Measurements from ENCODE around the gene RPL31.

Gene RPL31

DNA sequence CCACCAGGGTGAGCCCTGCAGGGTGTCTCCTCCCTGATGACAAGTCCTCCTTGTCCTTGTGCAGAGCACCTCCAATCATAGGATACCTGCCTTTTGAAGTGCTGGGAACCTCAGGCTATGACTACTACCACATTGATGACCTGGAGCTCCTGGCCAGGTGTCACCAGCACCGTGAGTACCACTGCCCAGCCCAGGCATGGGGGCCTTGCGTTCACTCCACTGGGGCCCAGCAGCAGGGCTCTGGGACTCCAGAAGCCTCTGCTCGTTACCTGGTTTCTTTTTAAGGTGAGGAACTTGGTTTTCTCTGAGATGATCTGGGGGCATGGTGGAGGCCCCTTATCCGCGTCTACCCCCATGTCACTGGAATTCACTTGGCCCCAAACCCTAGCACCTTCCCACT is 36.5 kb upstream of the RPL31 start:
- H3K4me3 ChIP-seq (ENCODE audit: control insufficient read depth in 1 of 7, extremely low read depth in 1 of 7, insufficient read depth in 4 of 7, low read depth in 2 of 7, low read length in 6 of 7), result no peak overlapping the region
- H3K4me1 ChIP-seq (ENCODE audit: control extremely low read depth in 1 of 4, control insufficient read depth in 4 of 4, insufficient read depth in 4 of 4, low read length in 3 of 4), result no peaks in the 10 kb centered on the region
- H3K27me3 ChIP-seq (replicated peaks in 2 of 5; ENCODE audit: control insufficient read depth in 4 of 5, insufficient read depth in 5 of 5, low read length in 4 of 5), result peaks cover 0 to 6% (median 0%) of the 10 kb centered on the region in 5 experiments
- CTCF ChIA-PET, result no interaction called here
- H3K9me3 ChIP-seq (ENCODE audit: control extremely low read depth in 1 of 5, control insufficient read depth in 4 of 5, insufficient read depth in 2 of 5, low read depth in 1 of 5, low read length in 4 of 5), result no peaks in the 10 kb centered on the region
- no peaks in the 10 kb centered on the region for H3K36me3 ChIP-seq (ENCODE audit: control insufficient read depth in 4 of 4, insufficient read depth in 4 of 4, low read length in 3 of 4)
- WGBS (ENCODE audit: insufficient coverage), result 100% methylated on average over 2 of the region's 5 CpGs
- POLR2A ChIA-PET, result no interaction called here
- H3K27ac ChIP-seq (ENCODE audit: insufficient read depth in 1 of 2, low read depth in 1 of 2, low read length in 2 of 2, poor library complexity in 1 of 2, severe bottlenecking in 2 of 2), result no peak overlapping the region
- no peak for DNase-seq

DNA sequence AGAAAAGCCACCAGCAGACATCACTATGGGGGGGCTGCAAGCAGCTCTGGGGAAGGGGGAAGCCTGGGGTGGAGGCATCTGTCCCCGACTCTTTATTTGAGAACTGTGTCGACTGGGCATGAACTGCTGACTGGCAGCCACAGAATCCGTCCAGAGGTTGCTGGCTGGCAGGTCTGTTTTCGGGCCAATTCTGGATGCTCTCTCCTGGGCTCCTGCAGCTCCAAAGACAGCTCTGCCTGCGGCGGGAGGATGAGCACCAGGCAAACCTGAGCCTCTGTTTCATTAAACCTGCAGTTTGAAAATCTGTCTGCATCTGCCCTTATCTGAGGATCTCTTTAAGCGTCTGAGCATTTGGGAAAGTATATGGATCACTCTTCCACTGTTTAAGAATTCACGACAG is 34.4 kb upstream of the RPL31 start:
- 96% methylated on average over 8 of the region's 8 CpGs for WGBS (ENCODE audit: insufficient coverage)

DNA sequence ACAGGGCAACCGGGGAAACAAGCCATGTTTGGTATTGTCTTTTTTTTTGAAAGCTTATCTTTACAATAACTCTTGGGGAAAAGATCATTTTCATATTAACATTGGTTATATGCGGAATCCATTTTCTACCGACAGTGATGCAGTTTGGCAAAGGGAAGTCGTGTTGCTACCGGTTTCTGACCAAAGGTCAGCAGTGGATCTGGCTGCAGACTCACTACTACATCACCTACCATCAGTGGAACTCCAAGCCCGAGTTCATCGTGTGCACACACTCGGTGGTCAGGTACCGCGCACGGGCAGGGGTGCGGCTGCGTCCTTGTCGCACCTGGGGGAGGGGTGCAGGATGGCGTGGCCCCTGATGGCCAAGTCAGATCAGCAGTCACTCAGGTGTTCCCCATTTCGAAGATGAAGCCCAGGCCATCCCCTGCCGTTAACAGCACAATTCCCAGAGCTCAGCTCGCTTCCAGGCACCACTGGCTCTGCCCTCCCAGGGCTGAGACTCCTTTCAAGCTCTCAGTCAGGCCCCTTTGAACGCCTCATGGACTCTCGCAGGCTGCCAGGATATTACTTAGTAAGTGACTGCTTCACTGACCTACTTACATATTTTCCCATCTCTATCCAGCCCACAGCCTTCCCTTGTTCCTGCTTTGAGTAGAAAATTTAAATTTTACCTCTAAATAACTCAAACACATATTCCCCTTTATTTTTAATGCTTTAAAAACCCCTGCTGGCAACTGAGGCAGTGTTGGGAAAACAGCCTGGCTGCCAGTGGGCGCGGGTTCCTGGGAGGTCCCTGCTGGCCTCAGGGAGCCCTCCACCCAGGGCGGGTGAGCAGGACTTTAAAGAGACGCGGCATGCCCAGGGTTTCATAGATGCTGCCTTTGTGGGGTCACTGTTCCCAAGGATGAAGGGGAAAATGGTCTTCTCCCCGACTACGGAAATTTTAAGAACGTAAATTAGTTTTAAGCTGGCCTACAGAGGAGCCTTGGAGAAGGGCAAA is 33.6 kb upstream of the RPL31 start:
- no peaks in the 10 kb centered on the region for H3K9me3 ChIP-seq (ENCODE audit: control extremely low read depth in 1 of 5, control insufficient read depth in 4 of 5, insufficient read depth in 2 of 5, low read depth in 1 of 5, low read length in 4 of 5)
- ChIA-PET CTCF (no interaction called here), POLR2A (no interaction called here)
- DNase-seq, result no peak
- H3K4me3 ChIP-seq (ENCODE audit: control insufficient read depth in 1 of 7, extremely low read depth in 1 of 7, insufficient read depth in 4 of 7, low read depth in 2 of 7, low read length in 6 of 7), result no peak overlapping the region
- 91% methylated on average over 24 of the region's 28 CpGs for WGBS (ENCODE audit: insufficient coverage)
- peaks cover 0 to 6% (median 4%) of the 10 kb centered on the region in 5 experiments for H3K27me3 ChIP-seq (replicated peaks in 2 of 5; ENCODE audit: control insufficient read depth in 4 of 5, insufficient read depth in 5 of 5, low read length in 4 of 5)
- no peaks in the 10 kb centered on the region for H3K36me3 ChIP-seq (ENCODE audit: control insufficient read depth in 4 of 4, insufficient read depth in 4 of 4, low read length in 3 of 4)
- H3K4me1 ChIP-seq (ENCODE audit: control extremely low read depth in 1 of 4, control insufficient read depth in 4 of 4, insufficient read depth in 4 of 4, low read length in 3 of 4), result no peaks in the 10 kb centered on the region
- H3K27ac ChIP-seq (ENCODE audit: insufficient read depth in 1 of 2, low read depth in 1 of 2, low read length in 2 of 2, poor library complexity in 1 of 2, severe bottlenecking in 2 of 2), result no peak overlapping the region

More for the DNA sequence above, 34.4 kb upstream of the RPL31 start:
- ChIA-PET CTCF (no interaction called here), POLR2A (no interaction called here)
- Histone ChIP-seq H3K4me1 (ENCODE audit: control extremely low read depth in 1 of 4, control insufficient read depth in 4 of 4, insufficient read depth in 4 of 4, low read length in 3 of 4) (no peaks in the 10 kb centered on the region), H3K9me3 (ENCODE audit: control extremely low read depth in 1 of 5, control insufficient read depth in 4 of 5, insufficient read depth in 2 of 5, low read depth in 1 of 5, low read length in 4 of 5) (no peaks in the 10 kb centered on the region), H3K4me3 (ENCODE audit: control insufficient read depth in 1 of 7, extremely low read depth in 1 of 7, insufficient read depth in 4 of 7, low read depth in 2 of 7, low read length in 6 of 7) (no peak overlapping the region), H3K27ac (ENCODE audit: insufficient read depth in 1 of 2, low read depth in 1 of 2, low read length in 2 of 2, poor library complexity in 1 of 2, severe bottlenecking in 2 of 2) (no peak overlapping the region), H3K27me3 (replicated peaks in 2 of 5; ENCODE audit: control insufficient read depth in 4 of 5, insufficient read depth in 5 of 5, low read length in 4 of 5) (peaks cover 0 to 6% (median 4%) of the 10 kb centered on the region in 5 experiments), H3K36me3 (ENCODE audit: control insufficient read depth in 4 of 4, insufficient read depth in 4 of 4, low read length in 3 of 4) (no peaks in the 10 kb centered on the region)
- no peak for DNase-seq

DNA sequence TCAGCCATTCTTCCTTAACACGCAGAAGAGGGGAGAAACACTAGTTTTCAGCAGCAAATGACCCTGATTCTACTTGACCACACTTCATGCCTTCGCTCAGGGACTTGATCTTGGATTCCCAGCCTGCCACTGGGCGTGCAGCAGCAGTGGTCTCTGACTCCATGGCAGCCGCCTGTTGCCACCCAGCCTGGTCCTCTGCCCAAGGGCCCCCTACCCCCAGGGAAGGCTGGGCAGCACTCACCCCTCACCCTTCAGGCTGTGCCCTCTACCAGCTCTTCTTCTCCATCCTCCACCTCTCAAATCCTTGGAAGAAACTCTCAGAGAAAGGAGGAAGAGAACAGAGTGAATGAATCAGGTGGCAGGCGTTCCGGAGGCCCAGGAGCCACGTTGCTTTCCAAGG is 32.1 kb upstream of the RPL31 start:
- Histone ChIP-seq H3K27ac (ENCODE audit: insufficient read depth in 1 of 2, low read depth in 1 of 2, low read length in 2 of 2, poor library complexity in 1 of 2, severe bottlenecking in 2 of 2) (no peak overlapping the region), H3K4me1 (ENCODE audit: control extremely low read depth in 1 of 4, control insufficient read depth in 4 of 4, insufficient read depth in 4 of 4, low read length in 3 of 4) (no peaks in the 10 kb centered on the region), H3K36me3 (ENCODE audit: control insufficient read depth in 4 of 4, insufficient read depth in 4 of 4, low read length in 3 of 4) (no peaks in the 10 kb centered on the region), H3K4me3 (ENCODE audit: control insufficient read depth in 1 of 7, extremely low read depth in 1 of 7, insufficient read depth in 4 of 7, low read depth in 2 of 7, low read length in 6 of 7) (no peak overlapping the region), H3K27me3 (replicated peaks in 2 of 5; ENCODE audit: control insufficient read depth in 4 of 5, insufficient read depth in 5 of 5, low read length in 4 of 5) (peaks cover 0 to 5% (median 1%) of the 10 kb centered on the region in 5 experiments), H3K9me3 (ENCODE audit: control extremely low read depth in 1 of 5, control insufficient read depth in 4 of 5, insufficient read depth in 2 of 5, low read depth in 1 of 5, low read length in 4 of 5) (no peaks in the 10 kb centered on the region)
- WGBS (ENCODE audit: insufficient coverage), result 94% methylated on average over 7 of the region's 7 CpGs
- POLR2A ChIA-PET, result no interaction called here
- DNase-seq, result no peak
- CTCF ChIA-PET, result no interaction called here

DNA sequence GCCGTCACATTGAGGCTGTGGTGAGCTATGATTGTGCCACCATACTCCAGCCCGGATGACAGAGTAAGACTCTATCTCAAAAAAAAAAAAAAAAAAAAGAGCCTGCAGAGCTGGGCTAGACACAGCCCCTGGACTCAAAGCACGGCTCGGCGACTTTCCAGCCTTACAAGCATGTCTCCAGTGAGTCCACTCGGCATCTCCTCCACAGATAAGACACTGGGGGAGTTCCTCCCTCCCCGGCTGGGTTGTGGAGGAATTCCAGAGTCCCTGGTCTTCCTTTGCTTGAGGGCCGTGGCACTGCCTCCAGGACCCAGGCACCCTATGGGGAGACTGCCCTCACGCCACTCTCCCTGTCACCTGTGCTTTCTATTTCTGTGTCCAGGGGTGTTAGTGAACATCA is 30.9 kb upstream of the RPL31 start:
- no peaks in the 10 kb centered on the region for H3K9me3 ChIP-seq (ENCODE audit: control extremely low read depth in 1 of 5, control insufficient read depth in 4 of 5, insufficient read depth in 2 of 5, low read depth in 1 of 5, low read length in 4 of 5)
- H3K36me3 ChIP-seq (ENCODE audit: control insufficient read depth in 4 of 4, insufficient read depth in 4 of 4, low read length in 3 of 4), result no peaks in the 10 kb centered on the region
- no peaks in the 10 kb centered on the region for H3K4me1 ChIP-seq (ENCODE audit: control extremely low read depth in 1 of 4, control insufficient read depth in 4 of 4, insufficient read depth in 4 of 4, low read length in 3 of 4)
- H3K4me3 ChIP-seq (ENCODE audit: control insufficient read depth in 1 of 7, extremely low read depth in 1 of 7, insufficient read depth in 4 of 7, low read depth in 2 of 7, low read length in 6 of 7), result no peak overlapping the region
- H3K27ac ChIP-seq (ENCODE audit: insufficient read depth in 1 of 2, low read depth in 1 of 2, low read length in 2 of 2, poor library complexity in 1 of 2, severe bottlenecking in 2 of 2), result no peak overlapping the region
- H3K27me3 ChIP-seq (replicated peaks in 2 of 5; ENCODE audit: control insufficient read depth in 4 of 5, insufficient read depth in 5 of 5, low read length in 4 of 5), result peaks cover 0 to 6% (median 1%) of the 10 kb centered on the region in 5 experiments
- ChIA-PET POLR2A (no interaction called here), CTCF (no interaction called here)
- 91% methylated on average over 7 of the region's 9 CpGs for WGBS (ENCODE audit: insufficient coverage)
- DNase-seq, result no peak

DNA sequence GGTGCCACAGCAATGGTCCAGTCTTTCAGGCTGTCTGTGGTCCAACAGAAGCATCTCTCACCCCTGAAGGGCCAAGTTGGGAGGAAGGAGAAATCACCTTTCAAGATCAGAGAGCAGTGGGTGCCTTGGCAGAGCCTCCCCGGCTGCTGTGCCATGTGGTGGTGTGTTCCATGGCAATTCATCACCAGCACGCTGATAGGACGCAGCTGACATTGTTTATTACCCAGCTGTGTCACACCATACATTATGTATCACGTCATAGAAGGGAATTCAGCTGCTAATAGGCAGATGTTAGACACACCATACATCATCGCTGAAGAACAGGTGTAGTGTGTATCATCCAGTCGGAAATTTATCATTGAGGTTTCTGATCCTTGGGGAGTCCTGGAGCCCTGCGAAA is 29.6 kb upstream of the RPL31 start:
- H3K4me3 ChIP-seq (ENCODE audit: control insufficient read depth in 1 of 7, extremely low read depth in 1 of 7, insufficient read depth in 4 of 7, low read depth in 2 of 7, low read length in 6 of 7), result no peak overlapping the region
- DNase-seq, result no peak
- no peaks in the 10 kb centered on the region for H3K9me3 ChIP-seq (ENCODE audit: control extremely low read depth in 1 of 5, control insufficient read depth in 4 of 5, insufficient read depth in 2 of 5, low read depth in 1 of 5, low read length in 4 of 5)
- H3K36me3 ChIP-seq (ENCODE audit: control insufficient read depth in 4 of 4, insufficient read depth in 4 of 4, low read length in 3 of 4), result no peaks in the 10 kb centered on the region
- H3K4me1 ChIP-seq (ENCODE audit: control extremely low read depth in 1 of 4, control insufficient read depth in 4 of 4, insufficient read depth in 4 of 4, low read length in 3 of 4), result no peaks in the 10 kb centered on the region
- H3K27me3 ChIP-seq (replicated peaks in 2 of 5; ENCODE audit: control insufficient read depth in 4 of 5, insufficient read depth in 5 of 5, low read length in 4 of 5), result peaks cover 0 to 10% (median 5%) of the 10 kb centered on the region in 5 experiments
- 90% methylated on average over 6 of the region's 7 CpGs for WGBS (ENCODE audit: insufficient coverage)
- H3K27ac ChIP-seq (ENCODE audit: insufficient read depth in 1 of 2, low read depth in 1 of 2, low read length in 2 of 2, poor library complexity in 1 of 2, severe bottlenecking in 2 of 2), result no peak overlapping the region
- ChIA-PET POLR2A (no interaction called here), CTCF (no interaction called here)

DNA sequence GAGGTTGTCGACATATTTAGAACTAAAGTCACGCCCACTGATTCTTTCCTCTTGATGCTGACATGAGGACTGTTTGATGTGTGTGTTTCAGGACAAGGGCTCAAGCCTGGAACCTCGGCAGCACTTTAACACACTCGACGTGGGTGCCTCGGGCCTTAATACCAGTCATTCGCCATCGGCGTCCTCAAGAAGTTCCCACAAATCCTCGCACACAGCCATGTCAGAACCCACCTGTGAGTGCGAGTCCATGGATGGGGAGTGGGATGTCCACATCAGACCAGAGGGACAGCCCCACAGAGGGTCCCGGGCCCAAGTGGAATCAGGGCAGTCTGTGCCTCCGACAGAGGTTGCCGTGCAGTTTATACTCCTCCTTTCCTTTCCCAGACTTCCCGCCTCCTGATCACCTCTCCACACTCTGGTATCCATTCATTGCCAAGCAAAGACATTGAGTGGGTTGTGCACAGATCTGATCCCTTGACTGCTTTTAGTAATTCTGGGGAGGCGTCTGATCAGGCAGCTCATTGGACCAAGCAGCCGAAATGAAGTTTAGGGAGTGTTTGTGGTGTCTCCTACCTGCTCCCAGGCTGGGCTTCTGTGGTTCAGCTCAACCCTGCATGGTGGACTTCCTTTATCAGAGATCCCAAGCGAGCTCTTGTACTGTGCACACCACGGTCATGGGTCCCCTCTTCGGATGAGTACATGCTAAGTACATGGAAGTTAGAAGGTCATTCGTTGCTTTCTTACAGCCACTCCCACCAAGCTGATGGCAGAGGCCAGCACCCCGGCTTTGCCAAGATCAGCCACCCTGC is 27.2 kb upstream of the RPL31 start:
- 95% methylated on average over 13 of the region's 22 CpGs for WGBS (ENCODE audit: insufficient coverage)
- H3K9me3 ChIP-seq (ENCODE audit: control extremely low read depth in 1 of 5, control insufficient read depth in 4 of 5, insufficient read depth in 2 of 5, low read depth in 1 of 5, low read length in 4 of 5), result no peaks in the 10 kb centered on the region
- H3K4me3 ChIP-seq (ENCODE audit: control insufficient read depth in 1 of 7, extremely low read depth in 1 of 7, insufficient read depth in 4 of 7, low read depth in 2 of 7, low read length in 6 of 7), result no peak overlapping the region
- no peaks in the 10 kb centered on the region for H3K4me1 ChIP-seq (ENCODE audit: control extremely low read depth in 1 of 4, control insufficient read depth in 4 of 4, insufficient read depth in 4 of 4, low read length in 3 of 4)
- peaks cover 0 to 10% (median 5%) of the 10 kb centered on the region in 5 experiments for H3K27me3 ChIP-seq (replicated peaks in 2 of 5; ENCODE audit: control insufficient read depth in 4 of 5, insufficient read depth in 5 of 5, low read length in 4 of 5)
- no peaks in the 10 kb centered on the region for H3K36me3 ChIP-seq (ENCODE audit: control insufficient read depth in 4 of 4, insufficient read depth in 4 of 4, low read length in 3 of 4)
- DNase-seq, result no peak
- ChIA-PET POLR2A (no interaction called here), CTCF (no interaction called here)
- H3K27ac ChIP-seq (ENCODE audit: insufficient read depth in 1 of 2, low read depth in 1 of 2, low read length in 2 of 2, poor library complexity in 1 of 2, severe bottlenecking in 2 of 2), result no peak overlapping the region
